Hepatocyte (in vitro differentiated cells): ENCODE data around the gene AGXT. TPM values are rescaled to one million over a fixed set of nuclear protein-coding genes. Genes with fewer than 3 reads are reported as not detected.

ENCODE experiments used
- DNase-seq: peaks from one replicate; pipeline ENCODE4 v3.0.0-alpha.2; 2016; ENCODE audit warnings: low spot score
- H2AFZ ChIP-seq: fragments of 200-600 bp; sonication (generic); 2 replicates; pipeline ENCODE4 v1.6.0; 2016; ENCODE audit warnings: antibody characterized with exemption, mild to moderate bottlenecking
- H3K27ac ChIP-seq: fragments of 200-600 bp; sonication (generic); 2 replicates; pipeline ENCODE4 v1.5.1; 2016; ENCODE audit warnings: mild to moderate bottlenecking
- H3K27me3 ChIP-seq: fragments of 200-600 bp; sonication (generic); 2 replicates; pipeline ENCODE4 v1.6.1; 2016
- H3K36me3 ChIP-seq: fragments of 200-600 bp; sonication (generic); replicated peaks from 2 replicates; pipeline ENCODE4 v1.5.1; 2016; ENCODE audit warnings: low read depth; ENCODE audit not compliant: insufficient read depth
- H3K4me1 ChIP-seq: fragments of 200-600 bp; sonication (generic); 2 replicates; pipeline ENCODE4 v1.5.1; 2016; ENCODE audit warnings: mild to moderate bottlenecking, moderate library complexity; ENCODE audit not compliant: insufficient read depth
- H3K4me2 ChIP-seq: fragments of 200-600 bp; sonication (generic); 2 replicates; pipeline ENCODE4 v1.6.0; 2016
- H3K4me3 ChIP-seq: fragments of 200-600 bp; sonication (generic); 2 replicates; pipeline ENCODE4 v1.5.1; 2016; ENCODE audit warnings: mild to moderate bottlenecking
- H3K79me2 ChIP-seq: fragments of 200-600 bp; sonication (generic); 2 replicates; pipeline ENCODE4 v1.6.0; 2017; ENCODE audit warnings: mild to moderate bottlenecking
- H3K9me2 ChIP-seq: fragments of 200-600 bp; sonication (generic); replicated peaks from 2 replicates; pipeline ENCODE4 v1.6.0; 2017; ENCODE audit warnings: mild to moderate bottlenecking; ENCODE audit not compliant: insufficient read depth
- H3K9me3 ChIP-seq: fragments of 200-600 bp; sonication (generic); 2 replicates; pipeline ENCODE4 v1.5.1; 2016; ENCODE audit warnings: low read depth, mild to moderate bottlenecking
- H4K20me1 ChIP-seq: fragments of 200-600 bp; sonication (generic); 2 replicates; pipeline ENCODE4 v1.6.0; 2016; ENCODE audit warnings: mild to moderate bottlenecking; ENCODE audit not compliant: insufficient read depth, poor library complexity, severe bottlenecking
- CTCF ChIP-seq: fragments of 200-600 bp; sonication (generic); IDR thresholded peaks from 2 replicates; pipeline ENCODE4 v1.5.1; 2016; ENCODE audit warnings: antibody characterized with exemption, mild to moderate bottlenecking; ENCODE audit not compliant: poor library complexity
- EZH2 ChIP-seq: fragments of 200-600 bp; sonication (generic); IDR thresholded peaks from 2 replicates; pipeline ENCODE4 v1.6.1; 2016; ENCODE audit warnings: antibody characterized with exemption, mild to moderate bottlenecking, borderline replicate concordance
- EZH2phosphoT487 ChIP-seq: fragments of 200-600 bp; sonication (generic); IDR thresholded peaks from one replicate; pipeline ENCODE4 v1.6.1; 2018; ENCODE audit warnings: antibody characterized with exemption, mild to moderate bottlenecking, low read depth, moderate library complexity; ENCODE audit not compliant: unreplicated experiment, severe bottlenecking
- WGBS: methylation state at CpG from one replicate; pipeline ENCODE4 v1.1.6; 2016; ENCODE audit warnings: low lambda C conversion rate; ENCODE audit errors: missing lambda C conversion rate; 5-methylcytosine and 5-hydroxymethylcytosine counted together
- polyA plus RNA-seq: library from polyadenylated mRNA; unstranded; fragments of >200 nt; fragmentation: Nextera tagmentation; extraction: Ambion mirVana; gene quantifications from 2 replicates; pipeline ENCODE4 v1.2.1, GENCODE V29; 2016
- total RNA-seq: library from RNA; depleted of rRNA; stranded (reverse); fragments of >200 nt; gene quantifications from 2 replicates; pipeline ENCODE4 v1.2.3, GENCODE V29; 2014

AGXT gene
- total and polyA plus RNA-seq, 2 experiments from 2014 or later = 90.8 to 169 TPM

- H3K4me3 ChIP-seq = no peak overlapping the region
- no peak overlapping the region for H3K27ac ChIP-seq
- H3K4me2 ChIP-seq = no peak overlapping the region
- H3K36me3 ChIP-seq = no peaks in the 10 kb centered on the region
- no peaks in the 10 kb centered on the region for H3K9me2 ChIP-seq
- no peak for TF ChIP-seq EZH2
- TF ChIP-seq CTCF = no peak
- no peak for TF ChIP-seq EZH2phosphoT487
- no peaks in the 10 kb centered on the region for H3K79me2 ChIP-seq
- no peaks in the 10 kb centered on the region for H4K20me1 ChIP-seq
- no peaks in the 10 kb centered on the region for H3K4me1 ChIP-seq
- peak; percentile 42 for DNase-seq
- WGBS = 16% methylated on average over 7 of the region's 7 CpGs
- H3K27me3 ChIP-seq = peaks cover 4% of the 10 kb centered on the region
- no peak overlapping the region for H2AFZ ChIP-seq
- H3K9me3 ChIP-seq = no peaks in the 10 kb centered on the region
Observed at GRCh38 chr2:240902615-240903041, 34.0 kb downstream of the AGXT start.

DNA sequence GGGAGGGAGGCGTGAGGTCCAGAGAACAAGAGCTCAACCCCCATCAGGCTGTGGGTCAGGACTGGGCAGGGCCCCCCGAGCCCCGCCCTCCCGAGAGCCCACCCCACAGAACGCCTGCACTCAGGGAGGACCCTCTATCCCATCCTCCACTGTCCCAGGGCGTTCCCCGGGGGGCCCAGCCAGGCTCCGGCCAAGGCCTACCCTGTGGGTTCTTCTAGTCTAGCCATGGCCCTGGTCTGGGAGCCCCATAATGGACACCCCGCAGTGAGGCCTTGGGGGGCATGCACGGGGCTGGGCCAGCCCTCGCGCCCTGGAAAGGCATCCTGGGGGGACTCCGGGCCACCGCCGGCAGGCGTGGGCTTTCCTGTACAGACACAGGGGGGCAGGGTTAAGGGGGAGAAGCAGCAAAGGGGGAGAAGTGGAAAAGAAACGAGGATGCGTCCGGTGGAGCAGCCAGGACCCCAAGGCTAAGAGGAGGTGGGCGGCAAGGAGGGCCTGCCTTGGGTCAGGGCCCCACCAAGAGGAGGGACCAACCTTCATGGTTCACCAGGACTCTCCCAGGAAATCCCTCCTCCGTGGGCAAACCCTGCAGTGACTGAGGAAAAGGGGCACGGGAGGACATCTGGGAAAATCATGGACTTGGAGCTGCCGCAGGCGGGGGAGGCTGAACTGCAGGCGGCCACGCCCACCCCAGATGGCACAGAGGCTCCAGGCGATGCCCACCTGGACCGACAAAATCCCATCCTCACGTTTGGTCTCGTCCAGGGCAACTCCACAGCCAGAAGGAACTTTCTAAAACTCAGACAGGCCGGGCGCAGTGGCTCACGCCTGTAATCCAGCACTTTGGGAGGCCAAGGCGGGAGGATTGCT is 34.8 kb downstream of the AGXT start:
- Histone ChIP-seq H3K4me1 (no peaks in the 10 kb centered on the region), H3K27ac (no peak overlapping the region), H3K27me3 (peaks cover 4% of the 10 kb centered on the region), H3K9me2 (no peaks in the 10 kb centered on the region), H2AFZ (no peak overlapping the region), H3K4me2 (no peak overlapping the region), H3K4me3 (no peak overlapping the region), H3K79me2 (no peaks in the 10 kb centered on the region), H3K9me3 (no peaks in the 10 kb centered on the region), H3K36me3 (no peaks in the 10 kb centered on the region), H4K20me1 (no peaks in the 10 kb centered on the region)
- 90% methylated on average over 34 of the region's 34 CpGs for WGBS
- TF ChIP-seq EZH2 (no peak), EZH2phosphoT487 (no peak), CTCF (no peak)
- DNase-seq = no peak

- Histone ChIP-seq H3K9me3 (no peaks in the 10 kb centered on the region), H3K4me2 (no peak overlapping the region), H3K36me3 (no peaks in the 10 kb centered on the region), H3K27me3 (peaks cover 4% of the 10 kb centered on the region), H2AFZ (no peak overlapping the region), H4K20me1 (no peaks in the 10 kb centered on the region), H3K4me1 (no peaks in the 10 kb centered on the region), H3K4me3 (no peak overlapping the region), H3K9me2 (no peaks in the 10 kb centered on the region), H3K79me2 (no peaks in the 10 kb centered on the region), H3K27ac (no peak overlapping the region)
- no peak for DNase-seq
- TF ChIP-seq EZH2phosphoT487 (no peak), CTCF (no peak), EZH2 (no peak)
- 90% methylated on average over 19 of the region's 19 CpGs for WGBS
Observed at GRCh38 chr2:240904216-240905175, 35.9 kb downstream of the AGXT start.
